Neural progenitor cell (in vitro differentiated cells): ENCODE measurements around the gene FBLN2.

ENCODE experiments used
- CTCF ChIP-seq: fragments of 200-600 bp; sonication (generic); IDR thresholded peaks from 2 replicates; pipeline ENCODE4 v1.5.1; 2017; ENCODE audit warnings: antibody characterized with exemption, mild to moderate bottlenecking
- EZH2 ChIP-seq: fragments of 200-600 bp; sonication (generic); IDR thresholded peaks from 2 replicates; pipeline ENCODE4 v1.6.1; 2017; ENCODE audit warnings: antibody characterized with exemption, mild to moderate bottlenecking, moderate library complexity
- EZH2phosphoT487 ChIP-seq: fragments of 200-600 bp; sonication (generic); IDR thresholded peaks from 2 replicates; pipeline ENCODE4 v1.6.1; 2017; ENCODE audit warnings: antibody characterized with exemption

GRCh38 chr3:13509059-13509815 lies 39.7 kb upstream of the FBLN2 start:
- TF ChIP-seq EZH2 (no peak), CTCF (no peak), EZH2phosphoT487 (no peak)
